SKM-1 (cell line): Measurements from ENCODE around the gene NAMPT.
A peak's percentile ranks its signal among the peaks of the same experiment; 100 is the strongest.
"Not testable (repeated sequence)": the region's sequence is repeated elsewhere in the genome, so short reads cannot be mapped to it uniquely, and the experiment has no call there.

Source experiments
- DNase-seq: peaks from one replicate; lab custom pipeline; 2025; ENCODE audit not compliant: unreplicated experiment; lab: John Stamatoyannopoulos, UW

NAMPT gene

GRCh38 chr7:106304568-106304967 is 19.8 kb upstream of the NAMPT start:
- no peak for DNase-seq

GRCh38 chr7:106298631-106299030 is 13.8 kb upstream of the NAMPT start:
- not testable (repeated sequence) for DNase-seq

GRCh38 chr7:106298155-106298554 is 13.4 kb upstream of the NAMPT start:
- not testable (repeated sequence) for DNase-seq

GRCh38 chr7:106294334-106294733 is 9.6 kb upstream of the NAMPT start:
- no peak for DNase-seq

- no peak for DNase-seq
Measured at GRCh38 chr7:106291247-106291646, 6.5 kb upstream of the NAMPT start.

GRCh38 chr7:106290319-106290718 is 5.5 kb upstream of the NAMPT start:
- no peak for DNase-seq

GRCh38 chr7:106289848-106290247 is 5.1 kb upstream of the NAMPT start:
- DNase-seq = peak; percentile 11

- DNase-seq = no peak
Measured at GRCh38 chr7:106288263-106288662, 3.5 kb upstream of the NAMPT start.

GRCh38 chr7:106287786-106288185 is 3.0 kb upstream of the NAMPT start:
- DNase-seq = no peak

- no peak for DNase-seq
Measured at GRCh38 chr7:106285855-106286492, 1.2 kb upstream of the NAMPT start.

GRCh38 chr7:106285051-106285854 is 470 bp upstream of the NAMPT start:
- DNase-seq = peak; percentile 96

- peak; percentile 10 for DNase-seq
Measured at GRCh38 chr7:106283831-106284713, 711 bp downstream of the NAMPT start.

- DNase-seq = no peak
Measured at GRCh38 chr7:106283501-106283830, 1.3 kb downstream of the NAMPT start.

- no peak for DNase-seq
Measured at GRCh38 chr7:106282852-106283251, 1.9 kb downstream of the NAMPT start.

- DNase-seq = peak; percentile 51
Measured at GRCh38 chr7:106282390-106282789, 2.4 kb downstream of the NAMPT start.

- peak; percentile 7 for DNase-seq
Measured at GRCh38 chr7:106281585-106282318, 3.0 kb downstream of the NAMPT start.

- DNase-seq = no peak
Measured at GRCh38 chr7:106281127-106281526, 3.7 kb downstream of the NAMPT start.

- no peak for DNase-seq
Measured at GRCh38 chr7:106279425-106280197, 5.2 kb downstream of the NAMPT start.

- DNase-seq = no peak
Measured at GRCh38 chr7:106278695-106279094, 6.1 kb downstream of the NAMPT start.

- DNase-seq = no peak
Measured at GRCh38 chr7:106277976-106278375, 6.8 kb downstream of the NAMPT start.
